ENCODE data around the gene MARCHF7.

DNA sequence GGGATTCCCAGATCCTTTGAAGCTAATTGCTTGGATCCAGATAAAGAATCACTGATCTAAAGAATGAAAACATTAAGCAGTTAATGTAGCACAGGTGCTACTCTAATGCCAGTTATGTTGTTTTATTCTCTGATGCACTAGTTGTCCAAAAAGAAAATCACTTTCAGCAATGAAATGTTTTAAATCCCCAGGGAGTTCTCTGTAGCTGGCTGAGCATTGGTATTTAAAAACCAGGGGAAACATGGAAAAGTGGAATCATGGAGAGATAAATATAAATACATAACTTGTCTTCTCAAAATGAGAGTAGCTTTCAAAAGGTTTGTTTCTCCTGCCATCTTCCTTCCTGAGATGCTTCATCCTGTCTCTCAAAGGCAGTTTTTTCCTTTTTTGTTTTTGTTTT lies 48.0 kb downstream of the MARCHF7 start:
- TF ChIP-seq, protein P1, sequence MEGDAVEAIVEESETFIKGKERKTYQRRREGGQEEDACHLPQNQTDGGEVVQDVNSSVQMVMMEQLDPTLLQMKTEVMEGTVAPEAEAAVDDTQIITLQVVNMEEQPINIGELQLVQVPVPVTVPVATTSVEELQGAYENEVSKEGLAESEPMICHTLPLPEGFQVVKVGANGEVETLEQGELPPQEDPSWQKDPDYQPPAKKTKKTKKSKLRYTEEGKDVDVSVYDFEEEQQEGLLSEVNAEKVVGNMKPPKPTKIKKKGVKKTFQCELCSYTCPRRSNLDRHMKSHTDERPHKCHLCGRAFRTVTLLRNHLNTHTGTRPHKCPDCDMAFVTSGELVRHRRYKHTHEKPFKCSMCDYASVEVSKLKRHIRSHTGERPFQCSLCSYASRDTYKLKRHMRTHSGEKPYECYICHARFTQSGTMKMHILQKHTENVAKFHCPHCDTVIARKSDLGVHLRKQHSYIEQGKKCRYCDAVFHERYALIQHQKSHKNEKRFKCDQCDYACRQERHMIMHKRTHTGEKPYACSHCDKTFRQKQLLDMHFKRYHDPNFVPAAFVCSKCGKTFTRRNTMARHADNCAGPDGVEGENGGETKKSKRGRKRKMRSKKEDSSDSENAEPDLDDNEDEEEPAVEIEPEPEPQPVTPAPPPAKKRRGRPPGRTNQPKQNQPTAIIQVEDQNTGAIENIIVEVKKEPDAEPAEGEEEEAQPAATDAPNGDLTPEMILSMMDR (conservative IDR thresholded peaks at IDR 0.05 in 1 of 2, IDR thresholded peaks at IDR 0.05 in 1 of 2; ENCODE audit: low read depth in 1 of 2, low read length in 2 of 2): no peak
- no peak for TF ChIP-seq EZH2 (IDR thresholded peaks at IDR 0.05; ENCODE audit: low read length, missing control alignments)

All from fibroblast of lung (primary cell).